ENCODE measurements around the gene SDR42E2.

GRCh38 chr16:22222998-22223397 is 60.7 kb downstream of the SDR42E2 start:
- TF ChIP-seq CTCF (conservative IDR thresholded peaks at IDR 0.05) (no peak), ZFX (IDR thresholded peaks at IDR 0.05) (no peak)

Measured in C4-2B (cell line).